NCI-H460 (cell line): ENCODE results near the gene GIMAP6. TPM values are rescaled to one million over a fixed set of nuclear protein-coding genes. Genes with fewer than 3 reads are reported as not detected.
"Not testable (repeated sequence)": the region's sequence is repeated elsewhere in the genome, so short reads cannot be mapped to it uniquely, and the experiment has no call there.

Source experiments
- DNase-seq: peaks from one replicate; pipeline ENCODE4 v3.0.0-alpha.2; 2016; ENCODE audit warnings: low read depth; ENCODE audit errors: extremely low read depth
- polyA plus RNA-seq: library from polyadenylated mRNA; depleted of rRNA; stranded (reverse); fragments of >200 nt; gene quantifications from 2 replicates; pipeline ENCODE4 v1.2.3, GENCODE V29; 2014; cell fraction: nucleus; rRNA removed
- total RNA-seq: library from RNA; depleted of rRNA; stranded (reverse); fragments of >200 nt; shearing (Covaris generic); gene quantifications from 2 replicates; pipeline ENCODE4 v1.2.3, GENCODE V29; 2014; rRNA removed

Gene GIMAP6
- not detected in 2 replicates for total RNA-seq
- not detected in 2 replicates for polyA plus RNA-seq

GRCh38 chr7:150631866-150632864, at the start of gene GIMAP6:
Gene GIMAP6 (minus strand): TSS chr7:150632385. CDS start chr7:150630142, 2,243 bp downstream.
- no peak for DNase-seq

GRCh38 chr7:150680364-150680763, 48.2 kb upstream of the GIMAP6 start:
- DNase-seq, result not testable (repeated sequence)

- DNase-seq, result not testable (repeated sequence)
These were observed 46.4 kb upstream of the GIMAP6 start for GRCh38 chr7:150678601-150679000.

GRCh38 chr7:150676854-150677253, 44.7 kb upstream of the GIMAP6 start:
- not testable (repeated sequence) for DNase-seq

GRCh38 chr7:150676276-150676675, 44.1 kb upstream of the GIMAP6 start:
- DNase-seq, result not testable (repeated sequence)

- DNase-seq, result no peak
These were observed 43.5 kb upstream of the GIMAP6 start for GRCh38 chr7:150675714-150676113.

GRCh38 chr7:150671798-150672585, 39.8 kb upstream of the GIMAP6 start:
- not testable (repeated sequence) for DNase-seq

- DNase-seq, result no peak
These were observed 36.8 kb upstream of the GIMAP6 start for GRCh38 chr7:150668977-150669376.

GRCh38 chr7:150668472-150668911, 36.3 kb upstream of the GIMAP6 start:
- no peak for DNase-seq

GRCh38 chr7:150666412-150666811, 34.2 kb upstream of the GIMAP6 start:
- DNase-seq, result no peak

- no peak for DNase-seq
These were observed 33.7 kb upstream of the GIMAP6 start for GRCh38 chr7:150665896-150666295.

GRCh38 chr7:150665089-150665748, 33.0 kb upstream of the GIMAP6 start:
- no peak for DNase-seq

- DNase-seq, result no peak
These were observed 31.8 kb upstream of the GIMAP6 start for GRCh38 chr7:150663802-150664494.

GRCh38 chr7:150662821-150663220, 30.6 kb upstream of the GIMAP6 start:
- DNase-seq, result not testable (repeated sequence)

GRCh38 chr7:150660939-150661613, 28.9 kb upstream of the GIMAP6 start:
- DNase-seq, result no peak

- DNase-seq, result no peak
These were observed 25.3 kb upstream of the GIMAP6 start for GRCh38 chr7:150657526-150657925.

- DNase-seq, result no peak
These were observed 23.9 kb upstream of the GIMAP6 start for GRCh38 chr7:150656047-150656446.

- no peak for DNase-seq
These were observed 22.5 kb upstream of the GIMAP6 start for GRCh38 chr7:150654692-150655091.

- DNase-seq, result no peak
These were observed 16.8 kb upstream of the GIMAP6 start for GRCh38 chr7:150649080-150649385.
